ENCODE results near the gene BRD1.

GRCh38 chr22:49747716-49748115 lies 80.0 kb downstream of the BRD1 start:
- TF ChIP-seq, protein P1, sequence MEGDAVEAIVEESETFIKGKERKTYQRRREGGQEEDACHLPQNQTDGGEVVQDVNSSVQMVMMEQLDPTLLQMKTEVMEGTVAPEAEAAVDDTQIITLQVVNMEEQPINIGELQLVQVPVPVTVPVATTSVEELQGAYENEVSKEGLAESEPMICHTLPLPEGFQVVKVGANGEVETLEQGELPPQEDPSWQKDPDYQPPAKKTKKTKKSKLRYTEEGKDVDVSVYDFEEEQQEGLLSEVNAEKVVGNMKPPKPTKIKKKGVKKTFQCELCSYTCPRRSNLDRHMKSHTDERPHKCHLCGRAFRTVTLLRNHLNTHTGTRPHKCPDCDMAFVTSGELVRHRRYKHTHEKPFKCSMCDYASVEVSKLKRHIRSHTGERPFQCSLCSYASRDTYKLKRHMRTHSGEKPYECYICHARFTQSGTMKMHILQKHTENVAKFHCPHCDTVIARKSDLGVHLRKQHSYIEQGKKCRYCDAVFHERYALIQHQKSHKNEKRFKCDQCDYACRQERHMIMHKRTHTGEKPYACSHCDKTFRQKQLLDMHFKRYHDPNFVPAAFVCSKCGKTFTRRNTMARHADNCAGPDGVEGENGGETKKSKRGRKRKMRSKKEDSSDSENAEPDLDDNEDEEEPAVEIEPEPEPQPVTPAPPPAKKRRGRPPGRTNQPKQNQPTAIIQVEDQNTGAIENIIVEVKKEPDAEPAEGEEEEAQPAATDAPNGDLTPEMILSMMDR (conservative IDR thresholded peaks at IDR 0.05; ENCODE audit: low read depth, low read length): no peak
- TF ChIP-seq EZH2 (IDR thresholded peaks at IDR 0.05; ENCODE audit: borderline replicate concordance, low read depth, low read length, poor library complexity, severe bottlenecking): no peak

Measured in A673 (cell line).